H1 (cell line): ENCODE measurements around the gene CAMK2B. TPM values are rescaled to one million over a fixed set of nuclear protein-coding genes. Genes with fewer than 3 reads are reported as not detected.

Experiments
- CTCF ChIA-PET: fragments of 300-600 bp; sonication (Branson Sonifier 250); formaldehyde crosslinking; loops from one replicate; lab custom pipeline; 2021; ENCODE audit not compliant: partially characterized antibody; lab: Charles Lee
- POLR2A ChIA-PET: fragments of 300-600 bp; sonication (Branson Sonifier 250); formaldehyde crosslinking; loops from one replicate; lab custom pipeline; 2021; ENCODE audit warnings: inconsistent platforms; ENCODE audit not compliant: partially characterized antibody; lab: Charles Lee
- DNase-seq, 2 experiments: peaks; one replicate each; pipeline versions ENCODE4 v3.0.0 to v3.0.0-alpha.2; 2010 to 2022; ENCODE audit warnings: low spot score in 2 of 2, low read depth in 1 of 2, mixed read lengths in 1 of 2
- FAIRE-seq: peaks from 2 replicates; lab custom pipeline; 2011; peaks lifted over from hg19 to GRCh38; lab: Jason Lieb, UNC
- H2AFZ ChIP-seq: 2 replicates; pipeline ENCODE4 v1.8.1; 2012; ENCODE audit warnings: low read length, inconsistent platforms
- H2AK5ac ChIP-seq: 2 replicates; pipeline ENCODE4 v1.6.1; 2013; ENCODE audit warnings: low read depth, low read length
- H2BK120ac ChIP-seq: replicated peaks from 2 replicates; pipeline ENCODE3; 2013; ENCODE audit warnings: low read depth, low read length, inconsistent platforms
- H2BK12ac ChIP-seq: 2 replicates; pipeline ENCODE4 v1.6.1; 2013; ENCODE audit warnings: low read depth, low read length
- H2BK15ac ChIP-seq: 2 replicates; pipeline ENCODE4 v1.6.1; 2013; ENCODE audit warnings: low read length
- H2BK20ac ChIP-seq: 2 replicates; pipeline ENCODE4 v1.6.1; 2013; ENCODE audit warnings: low read length
- H2BK5ac ChIP-seq: 2 replicates; pipeline ENCODE4 v1.6.1; 2013; ENCODE audit warnings: low read depth, low read length
- H3K14ac ChIP-seq: 2 replicates; pipeline ENCODE4 v1.6.1; 2013; ENCODE audit warnings: inconsistent platforms; ENCODE audit not compliant: insufficient read length
- H3K18ac ChIP-seq: 2 replicates; pipeline ENCODE4 v1.6.1; 2013; ENCODE audit warnings: low read length; ENCODE audit errors: extremely low read depth
- H3K23ac ChIP-seq: 2 replicates; pipeline ENCODE4 v1.6.1; 2013; ENCODE audit warnings: inconsistent platforms; ENCODE audit not compliant: insufficient read length
- H3K23me2 ChIP-seq: 2 replicates; pipeline ENCODE4 v1.6.1; 2013; ENCODE audit warnings: low read depth, low read length
- H3K27ac ChIP-seq: 2 replicates; pipeline ENCODE4 v1.6.1; 2011; ENCODE audit warnings: low read depth, low read length, inconsistent platforms
- H3K27me3 ChIP-seq, 4 experiments: replicated peaks in 1 of 4; 1 replicate in 1 of 4; 2 replicates in 3 of 4; pipeline versions ENCODE4 v1.6.1 to v1.8.1; 2011 to 2013; ENCODE audit warnings: low read length in 3 of 4, mild to moderate bottlenecking in 3 of 4, inconsistent platforms in 2 of 4, mixed read lengths in 2 of 4, moderate library complexity in 1 of 4; ENCODE audit not compliant: control insufficient read depth in 3 of 4, insufficient read depth in 3 of 4; ENCODE audit errors: extremely low read depth in 1 of 4
- H3K36me3 ChIP-seq, 4 experiments: 2 replicates each; pipeline versions ENCODE4 v1.6.1 to v1.8.1; 2011 to 2013; ENCODE audit warnings: mild to moderate bottlenecking in 4 of 4, low read length in 3 of 4, moderate library complexity in 2 of 4, control low read depth in 1 of 4, inconsistent platforms in 1 of 4; ENCODE audit not compliant: insufficient read depth in 4 of 4, control insufficient read depth in 2 of 4
- H3K4ac ChIP-seq: replicated peaks from 2 replicates; pipeline ENCODE3; 2013; ENCODE audit warnings: low read length, low read depth, mixed read lengths, inconsistent platforms; ENCODE audit not compliant: insufficient read length
- H3K4me1 ChIP-seq, 4 experiments: replicated peaks in 1 of 4; 1 replicate in 1 of 4; 2 replicates in 3 of 4; pipeline versions ENCODE4 v1.6.1 to v1.8.1; 2011 to 2013; ENCODE audit warnings: low read length in 3 of 4, inconsistent platforms in 2 of 4, mixed read lengths in 1 of 4; ENCODE audit not compliant: insufficient read depth in 4 of 4, control insufficient read depth in 3 of 4
- H3K4me2 ChIP-seq, 2 experiments: 2 replicates each; pipeline versions ENCODE4 v1.6.1 to v1.8.1; 2011 to 2013; ENCODE audit warnings: low read depth in 2 of 2, low read length in 2 of 2, control low read depth in 1 of 2, inconsistent platforms in 1 of 2, mild to moderate bottlenecking in 1 of 2; ENCODE audit not compliant: insufficient read depth in 1 of 2
- H3K4me3 ChIP-seq, 4 experiments: fragments of 200-600, 300-600 bp in 1 of 4; sonication (generic), shearing (Covaris generic), sonication (Bioruptor Twin) in 1 of 4; 2 replicates each; pipeline versions ENCODE4 v1.5.1 to v1.8.1; 2011 to 2016; ENCODE audit warnings: low read length in 4 of 4, low read depth in 3 of 4, control low read depth in 2 of 4, inconsistent platforms in 2 of 4, mild to moderate bottlenecking in 2 of 4, mixed read lengths in 1 of 4, moderate library complexity in 1 of 4; ENCODE audit not compliant: insufficient read depth in 2 of 4; ENCODE audit errors: extremely low read depth in 1 of 4
- H3K56ac ChIP-seq: replicated peaks from 2 replicates; pipeline ENCODE3; 2013; ENCODE audit warnings: low read depth, mild to moderate bottlenecking, mixed read lengths, low read length, inconsistent platforms; ENCODE audit not compliant: insufficient read length
- H3K79me1 ChIP-seq: 2 replicates; pipeline ENCODE4 v1.6.1; 2013; ENCODE audit warnings: low read depth, low read length, control low read depth
- H3K79me2 ChIP-seq, 2 experiments: 2 replicates each; pipeline versions ENCODE4 v1.6.1 to v1.8.1; 2012 to 2013; ENCODE audit warnings: low read length in 2 of 2, mild to moderate bottlenecking in 2 of 2, inconsistent platforms in 1 of 2; ENCODE audit not compliant: insufficient read depth in 2 of 2, control insufficient read depth in 1 of 2
- H3K9ac ChIP-seq, 4 experiments: replicated peaks in 1 of 4; 1 replicate in 1 of 4; 2 replicates in 3 of 4; pipeline versions ENCODE4 v1.6.1 to v1.8.1; 2011 to 2013; ENCODE audit warnings: low read depth in 3 of 4, low read length in 3 of 4, control low read depth in 2 of 4, mild to moderate bottlenecking in 2 of 4, moderate library complexity in 2 of 4, inconsistent platforms in 1 of 4; ENCODE audit errors: extremely low read depth in 1 of 4
- H3K9me3 ChIP-seq, 2 experiments: 2 replicates each; pipeline versions ENCODE4 v1.6.1 to v1.8.1; 2012 to 2013; ENCODE audit warnings: mild to moderate bottlenecking in 2 of 2, moderate library complexity in 2 of 2, control low read depth in 1 of 2, inconsistent platforms in 1 of 2, low read depth in 1 of 2, low read length in 1 of 2, mixed read lengths in 1 of 2; ENCODE audit not compliant: insufficient read depth in 2 of 2
- H4K20me1 ChIP-seq, 2 experiments: replicated peaks in 1 of 2; 2 replicates each; pipeline versions ENCODE3 to v1.8.1; 2011 to 2013; ENCODE audit warnings: inconsistent platforms in 2 of 2, low read length in 2 of 2, mild to moderate bottlenecking in 1 of 2; ENCODE audit not compliant: insufficient read depth in 2 of 2, control insufficient read depth in 1 of 2
- H4K5ac ChIP-seq: 2 replicates; pipeline ENCODE4 v1.6.1; 2013; ENCODE audit warnings: low read length, low read depth, mixed read lengths, inconsistent platforms; ENCODE audit not compliant: insufficient read length
- H4K8ac ChIP-seq: 2 replicates; pipeline ENCODE4 v1.8.0; 2013; ENCODE audit warnings: mild to moderate bottlenecking, moderate library complexity, low read length, inconsistent platforms; ENCODE audit not compliant: insufficient read depth; ENCODE audit errors: extremely low read depth
- H4K91ac ChIP-seq: replicated peaks from 2 replicates; pipeline ENCODE3; 2013; ENCODE audit warnings: low read length, mixed read lengths, inconsistent platforms; ENCODE audit not compliant: insufficient read length
- BCL11A ChIP-seq, 2 experiments: IDR thresholded peaks; one replicate each; pipeline ENCODE4 v1.6.1; 2011; ENCODE audit warnings: low read depth in 2 of 2, low read length in 2 of 2, mild to moderate bottlenecking in 2 of 2
- CREB1 ChIP-seq: IDR thresholded peaks from 2 replicates; pipeline ENCODE4 v1.6.1; 2012; ENCODE audit warnings: inconsistent platforms
- CTBP2 ChIP-seq: IDR thresholded peaks from 2 replicates; pipeline ENCODE4 v1.7.0; 2011; ENCODE audit warnings: borderline replicate concordance, mild to moderate bottlenecking, moderate library complexity, mixed read lengths, low read length; ENCODE audit not compliant: insufficient read depth, insufficient read length
- EP300 ChIP-seq, 2 experiments: IDR thresholded peaks; 1 replicate in 1 of 2; 2 replicates in 1 of 2; pipeline ENCODE4 v1.6.1; 2011 to 2012; ENCODE audit warnings: low read depth in 2 of 2, low read length in 2 of 2, mild to moderate bottlenecking in 2 of 2, borderline replicate concordance in 1 of 2, inconsistent platforms in 1 of 2, moderate library complexity in 1 of 2
- HDAC2 ChIP-seq, 2 experiments: fragments of 300-600 bp in 1 of 2; sonication (generic) in 1 of 2; IDR thresholded peaks; 2 replicates each; pipeline ENCODE4 v1.6.1; 2011 to 2012; ENCODE audit warnings: low read depth in 2 of 2, low read length in 2 of 2, mild to moderate bottlenecking in 2 of 2, moderate library complexity in 2 of 2, borderline replicate concordance in 1 of 2, inconsistent platforms in 1 of 2
- HDAC6 ChIP-seq: IDR thresholded peaks from one replicate; pipeline ENCODE4 v1.7.1; 2012; ENCODE audit warnings: low read depth, mild to moderate bottlenecking, inconsistent platforms, low read length, moderate library complexity
- JUND ChIP-seq: IDR thresholded peaks from 2 replicates; pipeline ENCODE4 v1.6.1; 2011; ENCODE audit warnings: mild to moderate bottlenecking, improper control_type of control experiment, low read length
- SP2 ChIP-seq: IDR thresholded peaks from 2 replicates; pipeline ENCODE4 v1.6.1; 2012; ENCODE audit warnings: mild to moderate bottlenecking, low read length, inconsistent platforms
- WGBS, 2 experiments: shearing (Covaris generic) in 1 of 2; methylation state at CpG; one replicate each; pipeline versions ENCODE4 v1.1.6 to v1.1.7; 2013 to 2015; ENCODE audit warnings: low lambda C conversion rate in 2 of 2, mixed read lengths in 2 of 2, inconsistent platforms in 1 of 2, low coverage in 1 of 2, missing lambda C conversion rate in 1 of 2; ENCODE audit not compliant: insufficient replicate concordance in 2 of 2, insufficient coverage in 1 of 2, insufficient read length in 1 of 2; ENCODE audit errors: extremely low coverage in 1 of 2, missing lambda C conversion rate in 1 of 2; 5-methylcytosine and 5-hydroxymethylcytosine counted together
- polyA plus RNA-seq, 7 experiments: library from polyadenylated mRNA; depleted of rRNA in 3 of 7; stranded (reverse) in 5 of 7; unstranded in 2 of 7; fragments of >200 nt in 5 of 7; fragments of 200-250 nt in 2 of 7; gene quantifications; 1 replicate in 5 of 7; 2 replicates in 1 of 7; 4 replicates in 1 of 7; pipeline versions ENCODE4 v1.2.1 to v1.2.3, GENCODE V29; 2011 to 2013; ENCODE audit warnings: missing spikeins in 2 of 7, mixed read lengths in 2 of 7
- total RNA-seq: library from RNA; stranded (reverse); fragmentation: NEBNext Ultra II Directional; extraction: Animal tissue kit (Norgen Biotek cat#: 25700); gene quantifications from 2 replicates; pipeline ENCODE4 v1.2.1, GENCODE V29; 2021

The CAMK2B gene
- total and polyA plus RNA-seq, 2 of the 8 experiments (the other 6 are each of a cell fraction or from before 2014, with no cell fraction given), result 0.05 to 0.15 TPM

DNA sequence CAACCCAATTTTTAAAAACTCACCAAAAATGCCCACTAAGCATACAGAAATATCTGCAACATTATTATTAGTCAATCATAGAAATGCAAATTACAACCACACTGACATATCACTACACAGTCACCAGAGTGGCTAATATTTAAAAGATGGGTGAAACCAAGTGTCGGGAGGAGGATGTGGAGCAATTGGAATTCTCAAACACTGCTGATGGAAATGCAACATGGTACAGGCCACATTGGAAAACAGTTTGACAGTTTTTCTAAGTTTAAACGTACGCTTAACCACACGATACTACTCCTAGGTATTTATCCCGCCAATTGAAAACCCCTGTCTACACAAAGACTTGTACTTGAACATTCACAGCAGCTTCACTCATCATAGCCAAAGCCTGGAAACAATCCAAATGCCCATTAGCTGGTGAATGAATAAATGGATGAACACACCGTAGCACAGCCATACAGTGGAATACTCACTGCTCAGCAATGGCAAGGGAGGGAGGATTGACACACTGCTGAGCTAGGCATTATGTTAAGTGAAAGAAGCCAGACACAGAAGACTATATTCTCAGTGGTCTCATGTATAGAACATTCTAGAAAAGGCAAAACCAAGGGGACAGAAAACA is 152.5 kb downstream of the CAMK2B start:
- no peak for FAIRE-seq
- H3K9ac ChIP-seq, result no peak overlapping the region
- no peak overlapping the region for H3K27ac ChIP-seq
- no peak overlapping the region for H3K56ac ChIP-seq
- H3K4ac ChIP-seq, result no peak overlapping the region
- ChIA-PET POLR2A (interaction anchor here (0.8 kb wide), 1 partner anchor 9 kb away, joined by 4 read pairs; no protein-coding TSS in a partner anchor), CTCF (interaction anchor here (1.6 to 2.6 kb wide), 2 partner anchors 10 to 23 kb away, joined by 5 to 9 read pairs; no protein-coding TSS in a partner anchor)
- no peaks in the 10 kb centered on the region; a peak in 1 of 7 replicates for H3K27me3 ChIP-seq
- DNase-seq, result no peak
- no peak overlapping the region for H2BK20ac ChIP-seq
- no peak overlapping the region for H4K5ac ChIP-seq
- no peak overlapping the region for H4K91ac ChIP-seq
- no peak overlapping the region for H3K23ac ChIP-seq
- H2BK15ac ChIP-seq, result no peak overlapping the region
- H3K4me2 ChIP-seq, result no peak overlapping the region
- peaks cover 0 to 2% (median under 1%) of the 10 kb centered on the region in 4 experiments; a peak in 2 of 7 replicates for H3K4me1 ChIP-seq
- no peak overlapping the region for H2BK12ac ChIP-seq
- no peak overlapping the region for H2AK5ac ChIP-seq
- H3K14ac ChIP-seq, result no peak overlapping the region
- no peaks in the 10 kb centered on the region for H3K79me1 ChIP-seq
- H2BK5ac ChIP-seq, result no peak overlapping the region
- H3K4me3 ChIP-seq, result no peak overlapping the region
- H3K36me3 ChIP-seq, result no peaks in the 10 kb centered on the region
- H2BK120ac ChIP-seq, result no peak overlapping the region
- no peaks in the 10 kb centered on the region for H3K9me3 ChIP-seq
- TF ChIP-seq CREB1, result no peak
- TF ChIP-seq BCL11A (IDR thresholded peaks at IDR 0.05; ENCODE audit: low read depth in 2 of 2, low read length in 2 of 2), result no peak
- no peak for TF ChIP-seq HDAC6
- no peak for TF ChIP-seq CTBP2
- no peak for TF ChIP-seq JUND
- no peak for TF ChIP-seq HDAC2 (IDR thresholded peaks at IDR 0.05; ENCODE audit: borderline replicate concordance in 1 of 2, low read depth in 2 of 2, low read length in 2 of 2)
- TF ChIP-seq SP2, result no peak
- TF ChIP-seq EP300 (IDR thresholded peaks at IDR 0.05; ENCODE audit: borderline replicate concordance in 1 of 2, low read depth in 2 of 2, low read length in 2 of 2), result no peak
- TF ChIP-seq, all 59 proteins: peak for 0
- H3K18ac ChIP-seq, result no peak overlapping the region
- H2AFZ ChIP-seq, result no peak overlapping the region
- H3K79me2 ChIP-seq, result no peaks in the 10 kb centered on the region
- WGBS, 2 experiments, result 93% methylated on average over 6 of the region's 6 CpGs; no CpG with 5 or more reads in 1 of the 2 experiments
- H4K8ac ChIP-seq, result no peak overlapping the region
- no peaks in the 10 kb centered on the region for H3K23me2 ChIP-seq
- H4K20me1 ChIP-seq, result no peaks in the 10 kb centered on the region
